ENCODE data around the gene UBXN2A.

The UBXN2A gene

GRCh38 chr2:23939987-23940717 is at the start of gene UBXN2A:
UBXN2A (plus strand) TSS chr2:23940463; CDS start chr2:23958315, 17,852 bp downstream.
- peak; percentile 79 for DNase-seq

GRCh38 chr2:23900133-23900532 is 40.1 kb upstream of the UBXN2A start:
- DNase-seq = no peak

- no peak for DNase-seq
These were observed 39.5 kb upstream of the UBXN2A start for GRCh38 chr2:23900541-23901322.

- DNase-seq = no peak
These were observed 38.1 kb upstream of the UBXN2A start for GRCh38 chr2:23901966-23902846.

- DNase-seq = no peak
These were observed 37.2 kb upstream of the UBXN2A start for GRCh38 chr2:23903034-23903433.

GRCh38 chr2:23904215-23904614 is 36.0 kb upstream of the UBXN2A start:
- no peak for DNase-seq

GRCh38 chr2:23904692-23905091 is 35.6 kb upstream of the UBXN2A start:
- DNase-seq = no peak

GRCh38 chr2:23905155-23905554 is 35.1 kb upstream of the UBXN2A start:
- DNase-seq = no peak

GRCh38 chr2:23912054-23912453 is 28.2 kb upstream of the UBXN2A start:
- no peak for DNase-seq

- DNase-seq = no peak
These were observed 24.9 kb upstream of the UBXN2A start for GRCh38 chr2:23915327-23915726.

- peak; percentile 22 for DNase-seq
These were observed 23.4 kb upstream of the UBXN2A start for GRCh38 chr2:23916727-23917405.

GRCh38 chr2:23918837-23919489 is 21.3 kb upstream of the UBXN2A start:
- DNase-seq = no peak

GRCh38 chr2:23924589-23925359 is 15.5 kb upstream of the UBXN2A start:
- DNase-seq = no peak

GRCh38 chr2:23925702-23926289 is 14.5 kb upstream of the UBXN2A start:
- DNase-seq = peak; percentile 78

GRCh38 chr2:23926290-23926749 is 13.9 kb upstream of the UBXN2A start:
- DNase-seq = no peak

GRCh38 chr2:23926750-23927571 is 13.3 kb upstream of the UBXN2A start, which contains the start of gene ATAD2B:
ATAD2B (minus strand) TSS chr2:23927123; CDS start chr2:23926770, 353 bp downstream.
- peak; percentile 96 for DNase-seq

GRCh38 chr2:23934259-23934658 is 6.0 kb upstream of the UBXN2A start:
- DNase-seq = no peak

- DNase-seq = peak; percentile 39
These were observed 706 bp downstream of the UBXN2A start for GRCh38 chr2:23940718-23941620.

- no peak for DNase-seq
These were observed 1.4 kb downstream of the UBXN2A start for GRCh38 chr2:23941644-23942043.

All from CD4-positive, alpha-beta T cell treated with Interleukin-10 for 1 hour (primary cell).